ENCODE measurements around the gene CFAP157. TPM values are rescaled to one million over a fixed set of nuclear protein-coding genes. Genes with fewer than 3 reads are reported as not detected.

CFAP157 gene
- total RNA-seq, 2 experiments from 2014 or later = not detected

DNA sequence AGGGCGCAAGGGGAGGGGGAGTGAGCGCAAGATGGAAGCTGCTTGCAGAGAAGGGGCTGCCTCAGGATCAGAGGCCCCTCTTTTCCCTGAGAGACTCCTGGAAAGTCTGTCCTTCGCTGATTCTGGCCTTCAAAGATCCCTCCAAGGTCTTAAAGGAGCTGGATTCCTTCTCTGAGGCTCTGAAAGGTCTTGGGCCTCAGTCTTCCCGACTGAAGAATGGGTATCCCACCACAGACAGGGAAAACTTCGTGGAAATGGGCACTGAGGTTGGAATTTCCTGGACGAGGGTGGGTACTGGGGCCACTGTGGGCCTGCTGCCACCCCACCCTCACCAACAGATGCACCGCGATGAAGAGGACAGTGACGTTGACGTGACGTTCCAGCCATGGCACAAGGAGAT lies 5.6 kb downstream of the CFAP157 start:
- H3K4me1 Mint-ChIP-seq = peaks cover 38% of the 10 kb centered on the region
- H3K36me3 Mint-ChIP-seq (ENCODE audit: low read depth) = peaks cover 5% of the 10 kb centered on the region
- CTCF ChIA-PET = interaction anchor here (0.6 to 2.1 kb wide), 2 partner anchors 22 to 158 kb away, joined by 3 to 15 read pairs; partner anchors contain the start of gene TOR2A
- DNase-seq = no peak
- no peak overlapping the region for H3K27ac Mint-ChIP-seq
- no peak overlapping the region for H3K4me3 Mint-ChIP-seq
- no peaks in the 10 kb centered on the region for H3K9me3 Mint-ChIP-seq
- no peaks in the 10 kb centered on the region for H3K27me3 Mint-ChIP-seq
- POLR2A ChIA-PET = interaction anchor here (0.6 to 1.4 kb wide), 2 partner anchors 15 to 23 kb away, joined by 3 to 4 read pairs; partner anchors contain the start of gene TOR2A

DNA sequence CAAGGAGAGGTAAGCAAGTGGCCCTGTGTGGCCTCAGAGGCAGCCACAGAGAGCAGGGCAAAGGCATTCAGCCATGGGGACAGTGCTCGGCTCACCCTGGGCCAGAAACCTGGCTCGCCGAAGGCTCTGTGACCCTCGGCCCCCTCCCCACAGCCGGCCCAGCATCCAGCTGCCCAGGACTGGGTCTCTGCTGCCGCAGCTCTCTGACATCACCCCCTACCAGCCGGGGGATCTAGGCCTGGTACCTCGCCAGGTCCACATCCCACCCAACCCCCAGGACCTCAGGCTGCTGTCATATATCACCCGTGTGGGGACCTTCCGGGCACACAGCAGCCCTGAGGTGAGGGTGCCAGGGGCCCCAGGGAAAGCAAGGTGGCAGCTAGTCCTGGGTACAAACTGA lies 6.1 kb downstream of the CFAP157 start:
- no peak for DNase-seq
- POLR2A ChIA-PET = interaction anchor here (1.4 kb wide), 1 partner anchor 22 kb away, joined by 4 read pairs; the partner anchor contains the start of gene TOR2A

DNA sequence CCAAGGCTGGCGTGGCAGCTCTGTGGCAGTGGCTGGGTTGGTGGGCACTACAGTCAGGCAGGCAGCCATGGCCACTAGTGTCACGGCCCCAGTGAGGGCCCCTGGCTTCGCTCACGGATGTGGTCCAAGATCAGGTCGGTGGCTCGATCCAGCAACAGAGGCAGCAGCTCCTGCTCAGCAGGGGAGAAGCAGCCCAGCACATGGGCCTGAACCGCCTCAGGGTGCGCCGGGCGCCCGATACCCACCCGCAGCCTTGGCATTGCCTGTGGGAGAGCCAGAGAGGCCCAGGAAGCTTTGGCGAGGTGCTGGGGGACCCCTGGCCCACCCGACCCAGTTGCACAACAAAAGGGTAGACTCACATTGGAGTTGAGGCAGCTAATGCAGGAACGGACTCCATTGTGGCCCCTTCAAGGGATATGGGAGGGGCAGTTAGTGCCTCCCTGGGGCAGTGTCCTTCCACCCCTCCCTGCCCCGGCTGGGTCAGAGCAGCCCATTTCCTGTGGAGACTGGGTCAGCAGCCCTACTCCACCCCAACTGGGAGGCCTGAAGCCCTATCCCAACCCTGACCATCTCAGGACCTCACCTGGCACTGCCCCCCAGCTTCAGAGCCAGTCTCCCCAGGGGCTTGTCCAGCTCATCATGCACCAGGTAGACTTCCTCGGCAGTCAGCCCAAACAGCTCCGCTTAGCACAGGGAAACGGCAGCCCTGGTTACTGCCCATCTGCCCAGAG lies 7.4 kb downstream of the CFAP157 start:
- POLR2A ChIA-PET = interaction anchor here (1.4 to 3.1 kb wide), 4 partner anchors 10 to 190 kb away, joined by 4 to 23 read pairs (median 11); partner anchors contain the start of gene TOR2A
- CTCF ChIA-PET = interaction anchor here (0.7 to 2.1 kb wide), 2 partner anchors 21 to 194 kb away, joined by 5 to 15 read pairs; partner anchors contain the start of gene TOR2A
- Mint-ChIP-seq H3K4me1 (peaks cover 34% of the 10 kb centered on the region), H3K27ac (no peak overlapping the region), H3K4me3 (peak overlapping the region; percentile 67), H3K36me3 (ENCODE audit: low read depth) (peaks cover 3% of the 10 kb centered on the region), H3K9me3 (no peaks in the 10 kb centered on the region), H3K27me3 (no peaks in the 10 kb centered on the region)
- no peak for DNase-seq

More for the DNA sequence above, 6.1 kb downstream of the CFAP157 start:
- H3K4me1 Mint-ChIP-seq = peaks cover 33% of the 10 kb centered on the region
- CTCF ChIA-PET = interaction anchor here (0.6 to 2.1 kb wide), 2 partner anchors 22 to 157 kb away, joined by 3 to 15 read pairs; partner anchors contain the start of gene TOR2A
- no peaks in the 10 kb centered on the region for H3K9me3 Mint-ChIP-seq
- H3K27ac Mint-ChIP-seq = no peak overlapping the region
- no peak overlapping the region for H3K4me3 Mint-ChIP-seq
- no peaks in the 10 kb centered on the region for H3K27me3 Mint-ChIP-seq
- peaks cover 5% of the 10 kb centered on the region for H3K36me3 Mint-ChIP-seq (ENCODE audit: low read depth)

DNA sequence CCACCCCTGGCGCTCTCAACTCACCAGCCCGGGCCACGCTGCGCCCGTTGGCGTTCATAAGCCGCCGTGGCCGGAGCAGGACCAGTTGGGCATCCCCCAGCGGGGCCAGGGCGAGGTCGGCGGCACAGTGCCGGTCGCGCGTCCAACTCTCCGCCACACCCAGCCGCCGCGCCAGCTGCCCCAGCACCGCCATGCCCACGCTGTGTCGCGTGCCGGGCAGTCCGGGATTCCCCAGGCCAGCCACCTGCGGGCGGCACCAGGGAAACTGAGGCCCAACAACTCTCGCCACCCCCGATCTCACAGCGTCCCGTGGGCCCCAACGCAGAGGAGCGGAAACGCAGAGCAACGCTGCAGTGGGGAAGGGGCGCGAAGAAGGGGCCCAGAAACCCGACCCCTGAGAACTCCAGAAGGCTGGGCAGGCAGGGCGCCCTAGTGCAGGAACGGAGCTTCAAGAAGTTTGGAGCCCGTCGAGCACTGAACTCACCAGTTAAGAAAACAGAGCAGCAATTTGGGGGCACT lies 8.2 kb downstream of the CFAP157 start:
- Mint-ChIP-seq H3K36me3 (ENCODE audit: low read depth) (peaks cover 3% of the 10 kb centered on the region), H3K27ac (peak overlapping the region; percentile 90), H3K4me3 (peak overlapping the region; percentile 99), H3K4me1 (peaks cover 42% of the 10 kb centered on the region), H3K27me3 (no peaks in the 10 kb centered on the region), H3K9me3 (no peaks in the 10 kb centered on the region)
- ChIA-PET POLR2A (interaction anchor here (1.0 to 3.1 kb wide), 5 partner anchors 11 to 190 kb away, joined by 3 to 23 read pairs (median 7); partner anchors contain the start of gene TOR2A), CTCF (interaction anchor here (1.0 to 3.3 kb wide), 5 partner anchors 9 to 206 kb away, joined by 3 to 28 read pairs (median 5); partner anchors contain the start of genes CFAP157 and TOR2A)
- DNase-seq = no peak

DNA sequence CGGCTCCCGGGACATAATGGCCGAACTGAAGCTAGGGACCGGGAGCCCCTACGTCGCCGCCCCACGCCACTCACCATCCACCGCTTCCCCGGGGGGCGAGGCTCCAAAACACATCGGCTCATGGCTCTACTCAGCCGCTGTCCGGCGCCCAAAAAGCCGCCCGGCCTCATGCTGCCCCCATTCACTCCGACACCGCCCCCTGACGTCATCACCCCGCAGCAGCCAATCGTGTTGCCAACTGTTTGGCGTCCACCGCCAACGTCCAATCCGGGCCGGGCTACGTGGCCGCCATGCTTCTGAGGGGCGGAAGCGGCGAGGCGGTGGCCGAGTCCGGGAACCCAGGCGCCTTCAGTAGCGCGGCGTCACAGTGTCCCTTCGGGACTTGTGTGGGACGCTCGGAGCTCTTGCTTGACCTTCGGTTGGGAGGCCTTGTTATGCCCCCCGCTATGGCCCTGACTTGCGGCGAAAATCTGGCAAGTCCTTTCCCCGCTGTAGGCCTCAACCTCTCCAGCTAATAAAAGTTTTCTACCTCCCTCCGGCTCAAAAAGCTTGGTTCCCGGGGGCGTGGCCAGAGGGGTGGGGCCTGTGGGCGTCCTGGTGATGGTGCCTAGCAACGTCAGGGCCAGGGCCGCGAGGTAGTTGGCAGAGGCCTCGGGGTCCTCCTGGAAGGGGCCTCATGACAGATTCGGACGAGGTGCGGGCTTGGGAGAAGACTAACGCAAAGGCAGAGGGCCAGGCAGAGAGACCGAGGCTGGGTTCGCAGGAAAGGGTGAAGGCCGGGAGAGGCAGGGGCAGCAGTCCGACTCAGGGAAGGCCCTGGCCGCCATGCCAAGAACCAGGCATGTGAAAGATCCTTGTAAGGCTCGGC lies 8.9 kb downstream of the CFAP157 start, which contains the start of the genes PTRH1 and TTC16:
Gene PTRH1, minus strand, starts transcription at position 194 of the 868 bp plus-strand sequence. Its CDS starts 24 bp downstream, at position 170.
Gene TTC16, plus strand, starts transcription at position 610 of the 868 bp plus-strand sequence. Its CDS starts 67 bp downstream, at position 677.
- Mint-ChIP-seq H3K27ac (peak within 1 kb of the TSS; percentile 90), H3K4me3 (peak within 1 kb of the TSS; percentile 99), H3K36me3 (ENCODE audit: low read depth) (peaks cover 3% of the 10 kb centered on the region), H3K9me3 (no peaks in the 10 kb centered on the region), H3K27me3 (no peaks in the 10 kb centered on the region), H3K4me1 (peaks cover 42% of the 10 kb centered on the region)
- peak; percentile 97 for DNase-seq
- ChIA-PET POLR2A (interaction anchor here (0.8 to 3.1 kb wide), 8 partner anchors 11 to 189 kb away, joined by 3 to 23 read pairs (median 3); partner anchors contain the start of gene TOR2A), CTCF (interaction anchor here (0.9 to 3.3 kb wide), 6 partner anchors 9 to 206 kb away, joined by 3 to 28 read pairs (median 5); partner anchors contain the start of genes CFAP157 and TOR2A)

DNA sequence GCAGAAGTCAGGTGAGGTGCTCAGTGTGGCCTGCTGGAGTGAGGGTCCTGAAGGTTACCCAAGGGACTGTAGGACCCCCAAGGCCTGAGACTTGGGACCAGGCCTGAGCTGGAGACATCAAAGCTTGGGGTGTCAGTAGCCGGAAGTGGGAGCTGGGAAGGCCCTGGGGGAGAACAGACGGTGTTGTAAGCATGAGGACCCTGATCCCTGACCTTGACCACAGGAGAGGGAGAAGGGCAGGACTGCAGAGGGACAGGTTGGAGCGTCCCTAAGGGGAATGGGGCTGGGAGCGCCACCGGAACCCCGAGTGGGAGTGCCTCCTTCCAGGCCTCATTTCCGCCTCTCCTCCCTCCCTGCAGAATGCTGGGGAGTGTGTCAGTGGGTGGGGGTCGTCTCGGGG lies 9.6 kb downstream of the CFAP157 start:
- H3K27ac Mint-ChIP-seq = peak overlapping the region; percentile 90
- no peaks in the 10 kb centered on the region for H3K36me3 Mint-ChIP-seq (ENCODE audit: low read depth)
- no peak for DNase-seq
- ChIA-PET CTCF (interaction anchor here (0.9 to 3.3 kb wide), 4 partner anchors 17 to 205 kb away, joined by 4 to 28 read pairs (median 6); partner anchors contain the start of gene TOR2A), POLR2A (interaction anchor here (0.8 to 3.1 kb wide), 5 partner anchors 12 to 60 kb away, joined by 3 to 23 read pairs (median 3); partner anchors contain the start of gene TOR2A)
- H3K4me3 Mint-ChIP-seq = peak overlapping the region; percentile 99
- peaks cover 40% of the 10 kb centered on the region for H3K4me1 Mint-ChIP-seq
- H3K27me3 Mint-ChIP-seq = no peaks in the 10 kb centered on the region
- H3K9me3 Mint-ChIP-seq = no peaks in the 10 kb centered on the region

DNA sequence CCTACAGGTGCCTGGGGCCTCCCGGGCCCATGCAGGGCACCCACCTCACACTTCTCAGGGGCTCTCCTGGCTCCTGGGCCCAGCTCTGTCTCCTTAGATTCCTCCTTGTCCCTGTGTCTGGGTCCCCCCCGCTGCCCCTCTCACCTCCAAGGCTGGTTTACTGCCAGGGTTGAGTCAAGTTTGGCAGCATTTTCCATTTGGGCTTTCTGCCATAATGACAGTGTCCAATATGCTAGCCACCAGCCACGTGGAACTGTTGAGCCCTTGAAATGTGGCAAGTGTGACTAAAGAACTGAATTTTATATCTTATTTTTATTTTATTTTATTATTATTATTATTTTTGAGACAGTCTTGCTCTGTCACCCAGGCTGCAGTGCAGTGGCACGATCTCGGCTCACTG lies 11.0 kb downstream of the CFAP157 start:
- no peaks in the 10 kb centered on the region for H3K36me3 Mint-ChIP-seq (ENCODE audit: low read depth)
- no peaks in the 10 kb centered on the region for H3K9me3 Mint-ChIP-seq
- no peaks in the 10 kb centered on the region for H3K27me3 Mint-ChIP-seq
- ChIA-PET CTCF (interaction anchor here (3.3 kb wide), 1 partner anchor 17 kb away, joined by 28 read pairs; the partner anchor contains the start of gene TOR2A), POLR2A (no interaction called here)
- peaks cover 38% of the 10 kb centered on the region for H3K4me1 Mint-ChIP-seq
- no peak for DNase-seq
- H3K4me3 Mint-ChIP-seq = peak overlapping the region; percentile 30
- no peak overlapping the region for H3K27ac Mint-ChIP-seq

DNA sequence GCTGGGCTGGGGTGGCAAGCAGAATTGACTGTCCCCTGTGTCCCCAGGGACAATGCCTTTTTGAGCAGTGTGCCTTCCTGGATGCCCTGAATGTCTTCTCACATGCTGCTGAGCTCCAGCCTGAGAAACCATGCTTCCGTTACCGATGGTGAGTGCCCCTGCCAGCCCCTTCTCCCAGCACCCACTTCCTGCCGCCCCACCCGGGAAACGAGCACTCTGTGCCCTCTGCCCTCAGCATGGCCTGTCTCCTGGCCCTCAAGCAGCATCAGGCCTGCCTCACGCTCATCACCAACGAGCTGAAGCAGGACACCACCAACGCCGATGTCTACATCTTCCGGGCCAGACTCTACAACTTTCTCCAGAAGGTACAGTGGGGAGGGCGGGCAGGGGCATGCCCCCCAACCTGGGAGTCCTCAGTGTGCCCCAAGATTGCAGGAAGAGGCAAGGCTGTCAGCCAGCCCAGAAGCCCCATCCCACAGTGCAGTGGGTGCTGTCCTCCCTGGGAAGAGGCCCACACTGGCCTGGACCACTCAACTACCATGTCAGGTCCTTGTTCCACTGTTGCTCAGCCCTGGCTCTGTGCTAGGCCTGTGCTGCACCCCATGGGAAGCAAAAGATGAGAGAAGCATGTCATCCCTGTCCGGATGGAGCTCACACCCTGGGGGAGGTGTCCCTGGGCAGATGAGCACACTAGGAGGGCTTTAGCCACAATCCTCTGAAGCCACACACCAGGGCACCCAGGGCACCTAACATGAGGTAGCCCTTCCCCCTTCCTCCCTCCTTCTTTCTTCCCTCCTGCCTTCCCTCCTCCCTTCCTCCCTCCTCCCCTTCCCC lies 13.5 kb downstream of the CFAP157 start:
- ChIA-PET CTCF (interaction anchor here (0.9 to 1.9 kb wide), 2 partner anchors 13 to 15 kb away, joined by 3 to 10 read pairs; partner anchors contain the start of gene TOR2A), POLR2A (no interaction called here)
- peaks cover 31% of the 10 kb centered on the region for H3K4me1 Mint-ChIP-seq
- no peaks in the 10 kb centered on the region for H3K36me3 Mint-ChIP-seq (ENCODE audit: low read depth)
- H3K4me3 Mint-ChIP-seq = peak overlapping the region; percentile 38
- H3K27me3 Mint-ChIP-seq = no peaks in the 10 kb centered on the region
- peak overlapping the region; percentile 68 for H3K27ac Mint-ChIP-seq
- H3K9me3 Mint-ChIP-seq = no peaks in the 10 kb centered on the region
- peak; percentile 39 for DNase-seq

DNA sequence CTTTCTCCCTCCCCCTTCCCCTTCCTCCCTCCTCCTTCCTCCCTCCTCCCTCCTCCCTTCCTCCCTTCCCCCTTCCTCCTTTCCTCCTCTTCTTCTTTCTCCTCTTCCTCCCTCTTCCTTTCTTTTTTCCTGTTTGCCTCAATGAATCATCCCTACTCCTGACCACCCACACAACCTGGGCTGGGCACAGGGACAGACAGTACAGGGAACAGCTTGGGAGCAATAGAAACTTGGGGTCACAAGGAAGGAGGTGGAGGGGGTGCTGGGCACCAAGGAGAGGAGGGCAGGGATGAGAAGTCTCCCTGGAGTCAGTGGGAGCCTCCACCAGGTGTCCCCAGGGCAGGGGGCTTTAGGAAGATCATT lies 14.1 kb downstream of the CFAP157 start:
- Mint-ChIP-seq H3K36me3 (ENCODE audit: low read depth) (no peaks in the 10 kb centered on the region), H3K27ac (peak overlapping the region; percentile 44), H3K27me3 (no peaks in the 10 kb centered on the region), H3K4me3 (peak overlapping the region; percentile 17), H3K4me1 (peaks cover 28% of the 10 kb centered on the region), H3K9me3 (no peaks in the 10 kb centered on the region)
- DNase-seq = no peak
- CTCF ChIA-PET = interaction anchor here (1.9 kb wide), 1 partner anchor 14 kb away, joined by 10 read pairs; the partner anchor contains the start of gene TOR2A
- POLR2A ChIA-PET = no interaction called here

DNA sequence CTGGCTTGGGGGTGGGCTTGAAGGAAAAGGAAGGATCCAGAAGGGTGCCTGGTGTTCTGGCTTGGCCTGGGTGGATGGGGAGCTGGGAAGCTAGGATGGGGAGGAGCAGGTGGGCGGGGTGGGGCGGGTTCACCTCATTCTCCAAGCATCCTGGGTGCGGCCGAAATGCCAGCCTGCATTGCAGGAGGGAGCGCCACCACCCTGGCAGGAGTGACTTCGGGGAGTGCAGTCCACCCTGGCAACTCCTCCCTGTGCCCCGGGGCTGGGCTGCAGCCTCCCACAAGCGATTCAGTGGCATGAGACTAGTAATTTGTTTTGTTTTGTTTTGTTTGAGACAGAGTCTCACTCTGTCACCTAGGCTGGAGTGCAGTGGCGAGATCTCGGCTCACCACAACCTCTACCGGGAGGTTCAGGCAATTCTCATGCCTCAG lies 14.6 kb downstream of the CFAP157 start:
- Mint-ChIP-seq H3K27me3 (no peaks in the 10 kb centered on the region), H3K4me3 (peak overlapping the region; percentile 48), H3K9me3 (no peaks in the 10 kb centered on the region), H3K36me3 (ENCODE audit: low read depth) (no peaks in the 10 kb centered on the region), H3K27ac (peak overlapping the region; percentile 60), H3K4me1 (peaks cover 23% of the 10 kb centered on the region)
- DNase-seq = no peak
- ChIA-PET POLR2A (interaction anchor here (1.1 to 1.5 kb wide), 2 partner anchors 9 to 14 kb away, joined by 3 read pairs; partner anchors contain the start of gene TOR2A), CTCF (no interaction called here)

DNA sequence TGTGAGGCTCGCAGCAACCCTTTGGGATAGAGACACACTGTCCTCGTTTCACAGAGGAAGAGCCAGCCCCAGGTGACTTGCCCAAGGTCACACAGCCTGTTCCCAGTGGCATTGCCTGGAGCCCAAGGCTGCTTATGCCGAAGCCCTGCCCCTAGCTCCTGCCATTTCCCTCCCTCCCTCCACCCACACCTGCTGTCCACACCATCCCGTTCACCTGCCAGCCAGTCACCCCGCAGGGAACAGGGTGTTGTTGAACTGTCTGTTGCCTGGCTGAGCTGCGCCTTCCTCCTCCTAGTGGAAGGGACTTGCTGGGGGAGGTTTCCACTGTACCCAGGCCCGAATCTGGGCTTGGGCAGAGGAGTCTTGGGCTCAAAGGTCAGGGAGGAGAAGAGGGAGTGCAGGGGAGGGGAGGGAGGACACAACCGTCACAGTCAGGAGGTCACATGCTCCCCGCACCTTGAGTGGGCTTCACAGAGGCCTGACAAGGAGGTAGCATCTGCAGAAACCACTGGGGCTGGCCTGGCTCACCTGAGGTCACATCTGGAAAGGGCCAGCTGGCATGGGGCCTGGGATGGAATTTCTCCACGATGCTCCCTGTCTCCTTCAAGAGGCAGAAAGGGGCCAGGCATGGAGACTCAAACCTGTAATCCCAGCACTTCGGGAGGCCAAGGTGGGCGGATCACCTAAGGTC lies 15.4 kb downstream of the CFAP157 start:
- H3K27ac Mint-ChIP-seq = no peak overlapping the region
- ChIA-PET POLR2A (interaction anchor here (1.1 to 1.5 kb wide), 2 partner anchors 9 to 13 kb away, joined by 3 read pairs; partner anchors contain the start of gene TOR2A), CTCF (no interaction called here)
- DNase-seq = no peak
- no peaks in the 10 kb centered on the region for H3K9me3 Mint-ChIP-seq
- H3K4me3 Mint-ChIP-seq = no peak overlapping the region
- H3K27me3 Mint-ChIP-seq = no peaks in the 10 kb centered on the region
- no peaks in the 10 kb centered on the region for H3K36me3 Mint-ChIP-seq (ENCODE audit: low read depth)
- H3K4me1 Mint-ChIP-seq = peaks cover 23% of the 10 kb centered on the region

All from activated CD4-positive, alpha-beta memory T cell treated with anti-CD3 and anti-CD28 coated beads, Interleukin-2, amount 10 ng/mL, durations not matched to agents 7 days and 5 days (primary cell).